Measurements from ENCODE around the gene KIAA0513.

KIAA0513 gene, protein sequence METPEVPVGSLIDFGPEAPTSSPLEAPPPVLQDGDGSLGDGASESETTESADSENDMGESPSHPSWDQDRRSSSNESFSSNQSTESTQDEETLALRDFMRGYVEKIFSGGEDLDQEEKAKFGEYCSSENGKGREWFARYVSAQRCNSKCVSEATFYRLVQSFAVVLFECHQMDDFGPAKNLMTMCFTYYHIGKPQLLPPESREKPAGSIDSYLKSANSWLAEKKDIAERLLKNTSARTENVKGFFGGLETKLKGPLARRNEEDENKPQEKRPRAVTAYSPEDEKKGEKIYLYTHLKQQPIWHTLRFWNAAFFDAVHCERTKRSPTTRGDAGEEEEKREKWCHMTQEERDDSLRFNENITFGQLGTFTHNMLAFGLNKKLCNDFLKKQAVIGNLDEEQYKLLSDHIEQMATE
- total RNA-seq = 19.5 to 162 (median 100) reads per million in 9 experiments

DNA sequence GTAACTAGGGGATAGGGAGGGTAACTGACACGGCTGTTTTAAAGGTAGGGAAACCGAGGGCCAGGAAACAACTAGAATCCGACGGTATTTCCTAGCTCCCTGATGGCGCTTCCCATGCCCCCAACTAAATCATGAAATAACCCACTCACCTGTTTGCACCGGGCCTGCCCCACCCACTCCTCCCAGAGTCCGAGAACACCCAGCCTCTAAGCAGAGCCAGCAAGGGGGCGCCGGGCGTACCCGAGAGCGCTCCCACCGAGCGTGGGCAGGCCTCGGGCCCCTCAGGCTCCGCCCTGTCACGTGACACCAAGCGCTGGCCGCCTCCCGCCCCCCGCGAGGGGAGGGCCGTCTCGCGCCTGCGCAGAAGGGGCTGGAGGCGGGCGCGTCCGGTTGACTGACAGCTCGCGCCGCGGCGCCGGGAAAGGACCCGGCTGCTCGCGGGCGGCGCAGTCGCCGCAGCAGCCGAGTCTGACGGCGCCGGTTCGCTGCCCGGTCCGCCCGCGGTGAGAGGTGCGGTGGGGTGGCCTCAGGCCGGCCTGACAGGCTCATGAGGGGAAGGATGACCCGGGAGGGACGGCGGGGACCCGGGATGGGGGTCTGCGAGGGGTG, at the start of gene KIAA0513:
TSS of gene KIAA0513 (plus strand) at position 447 of the 609 bp plus-strand sequence. CDS start 39,277 bp downstream, outside the sequence.
- H3K4me1 Mint-ChIP-seq (ENCODE audit: low read depth in 2 of 2) = peaks cover 21 to 30% of the 10 kb centered on the region in 2 donors

DNA sequence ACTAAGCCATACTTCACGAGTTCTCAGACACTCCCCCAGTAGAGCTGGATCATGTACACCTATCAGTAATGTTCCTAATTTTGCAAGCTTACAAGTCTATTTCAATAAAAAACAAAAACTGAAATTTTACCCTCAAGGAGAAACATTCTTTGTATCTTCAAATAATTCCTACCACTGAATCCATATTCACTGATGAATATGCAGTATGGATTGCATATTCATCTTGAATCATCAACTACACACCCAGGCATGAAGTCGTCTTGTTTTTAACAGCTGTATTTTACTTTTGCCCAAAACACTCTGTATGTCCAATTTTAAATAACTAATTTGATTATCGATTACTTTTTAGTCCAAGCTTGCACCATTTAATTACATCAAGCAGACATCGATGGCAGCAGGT, 48.1 kb upstream of the KIAA0513 start:
- DNase-seq (no peak), ATAC-seq (replicated peaks) (no peak)
- Mint-ChIP-seq H3K4me1 (ENCODE audit: low read depth in 2 of 2) (peaks cover 0 to 5% of the 10 kb centered on the region in 2 donors), H3K27ac (no peak overlapping the region), H3K27me3 (no peaks in the 10 kb centered on the region), H3K9me3 (no peaks in the 10 kb centered on the region), H3K36me3 (ENCODE audit: insufficient read depth) (peaks cover 75% of the 10 kb centered on the region), H3K4me3 (no peak overlapping the region)

More for the DNA sequence above, at the start of gene KIAA0513:
- ATAC-seq (replicated peaks) (peak; percentile 58), DNase-seq (peak; percentile 96 to 98 (median 97))
- Mint-ChIP-seq H3K27ac (peak within 1 kb of the TSS; percentile 94), H3K27me3 (no peaks in the 10 kb centered on the region), H3K4me3 (peak within 1 kb of the TSS; percentile 92 to 94), H3K9me3 (no peaks in the 10 kb centered on the region), H3K36me3 (ENCODE audit: insufficient read depth) (peaks cover 26% of the 10 kb centered on the region)

DNA sequence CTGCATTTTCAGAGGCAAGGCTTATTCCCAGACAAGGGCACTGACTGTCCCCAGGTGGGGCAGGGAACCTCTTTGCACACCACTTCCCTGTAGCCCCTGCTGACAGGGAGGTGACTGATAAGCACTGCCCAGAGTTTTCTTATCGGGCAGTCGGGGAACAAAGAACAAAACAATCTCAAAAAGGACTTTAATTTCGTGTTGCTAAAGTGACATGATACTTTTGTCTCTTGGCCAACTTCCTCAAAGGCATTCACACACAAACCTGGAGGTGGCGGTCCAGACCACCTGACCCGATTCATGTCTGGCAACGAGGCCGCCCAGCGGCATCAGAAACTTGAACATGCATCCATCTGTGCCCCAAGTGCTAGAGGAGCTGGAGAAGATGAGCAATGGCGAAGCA, 45.2 kb upstream of the KIAA0513 start:
- H3K27me3 Mint-ChIP-seq = no peaks in the 10 kb centered on the region
- H3K9me3 Mint-ChIP-seq = no peaks in the 10 kb centered on the region
- peaks cover 5 to 9% of the 10 kb centered on the region in 2 donors for H3K4me1 Mint-ChIP-seq (ENCODE audit: low read depth in 2 of 2)
- peak overlapping the region in 1 of 2 donors; percentile 17 for H3K4me3 Mint-ChIP-seq
- DNase-seq = no peak
- peak overlapping the region in 1 of 2 donors; percentile 83 for H3K27ac Mint-ChIP-seq
- ATAC-seq (replicated peaks) = no peak
- H3K36me3 Mint-ChIP-seq (ENCODE audit: insufficient read depth) = peaks cover 66% of the 10 kb centered on the region

DNA sequence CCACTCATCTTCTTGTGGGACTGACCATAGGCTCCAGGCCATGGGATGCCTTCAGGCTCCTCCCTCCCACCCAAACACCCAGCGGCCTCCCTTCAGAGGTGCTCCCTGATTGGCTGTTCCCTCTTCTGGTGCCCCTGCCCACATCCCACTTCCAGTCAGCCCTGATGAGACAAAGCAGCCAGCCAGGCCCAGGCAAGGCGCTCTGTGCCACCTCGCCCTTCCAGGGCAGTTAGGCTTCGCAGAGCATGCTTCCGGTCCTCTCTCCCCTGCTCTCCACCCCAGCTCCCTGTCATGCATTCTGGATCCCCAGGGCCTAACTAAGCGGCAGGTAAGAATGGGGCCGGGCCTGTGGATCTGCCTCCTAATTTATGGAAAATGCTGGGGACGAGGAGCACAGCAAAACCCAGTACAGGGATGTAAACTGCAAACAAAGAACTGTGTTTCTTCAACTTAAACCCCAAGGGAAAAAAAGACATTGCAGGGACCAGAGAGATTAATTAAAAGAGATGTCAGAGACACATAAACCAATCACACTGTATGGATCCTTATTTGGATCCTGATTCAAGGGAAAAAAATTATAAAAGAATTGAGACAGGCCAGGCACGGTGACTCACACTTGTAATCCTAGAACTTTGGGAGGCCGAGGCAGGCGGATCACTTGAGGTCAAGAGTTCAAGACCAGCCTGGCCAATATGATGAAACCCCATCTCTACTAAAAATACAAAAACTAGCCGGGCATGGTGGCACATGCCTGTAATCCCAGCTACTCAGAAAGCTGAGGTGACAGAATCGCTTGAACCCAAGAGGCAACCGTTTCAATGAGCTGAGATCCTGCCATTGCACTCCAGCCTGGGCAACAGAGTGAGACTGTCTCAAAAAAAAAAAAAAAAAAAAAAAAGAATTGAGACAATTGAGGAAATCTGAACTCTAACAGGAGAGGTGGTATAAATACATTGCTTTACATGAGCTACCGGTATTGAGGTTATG, 42.2 kb upstream of the KIAA0513 start:
- no peak for ATAC-seq (replicated peaks)
- DNase-seq = no peak
- Mint-ChIP-seq H3K9me3 (no peaks in the 10 kb centered on the region), H3K4me3 (no peak overlapping the region), H3K27me3 (no peaks in the 10 kb centered on the region), H3K36me3 (ENCODE audit: insufficient read depth) (peaks cover 68% of the 10 kb centered on the region), H3K27ac (peak overlapping the region; percentile 22 to 27), H3K4me1 (ENCODE audit: low read depth in 2 of 2) (peaks cover 5 to 12% of the 10 kb centered on the region in 2 donors)

DNA sequence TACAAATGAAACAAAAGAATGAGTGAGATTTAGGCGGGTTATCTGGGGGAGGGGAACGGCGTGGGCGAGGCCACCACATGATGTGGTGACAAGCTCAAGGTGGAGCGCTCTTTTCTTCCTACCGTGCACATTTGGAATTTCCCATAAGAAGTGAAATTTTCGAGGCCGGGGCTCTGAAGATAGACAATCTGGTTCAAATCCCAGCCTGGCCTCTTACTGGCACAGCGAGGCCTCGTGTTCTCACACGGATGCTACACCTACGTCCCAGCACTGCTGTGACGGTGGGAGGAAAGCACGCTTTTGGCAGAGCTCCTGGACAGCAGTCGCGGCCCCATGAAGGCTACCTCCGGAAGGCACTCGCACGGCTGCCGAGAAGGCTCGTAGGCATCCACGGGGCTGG, 41.5 kb upstream of the KIAA0513 start:
- peak overlapping the region; percentile 22 to 27 for H3K27ac Mint-ChIP-seq
- DNase-seq (no peak), ATAC-seq (replicated peaks) (no peak)
- H3K4me1 Mint-ChIP-seq (ENCODE audit: low read depth in 2 of 2) = peaks cover 5 to 12% of the 10 kb centered on the region in 2 donors
- no peaks in the 10 kb centered on the region for H3K9me3 Mint-ChIP-seq
- H3K4me3 Mint-ChIP-seq = no peak overlapping the region
- H3K36me3 Mint-ChIP-seq (ENCODE audit: insufficient read depth) = peaks cover 68% of the 10 kb centered on the region
- H3K27me3 Mint-ChIP-seq = no peaks in the 10 kb centered on the region

DNA sequence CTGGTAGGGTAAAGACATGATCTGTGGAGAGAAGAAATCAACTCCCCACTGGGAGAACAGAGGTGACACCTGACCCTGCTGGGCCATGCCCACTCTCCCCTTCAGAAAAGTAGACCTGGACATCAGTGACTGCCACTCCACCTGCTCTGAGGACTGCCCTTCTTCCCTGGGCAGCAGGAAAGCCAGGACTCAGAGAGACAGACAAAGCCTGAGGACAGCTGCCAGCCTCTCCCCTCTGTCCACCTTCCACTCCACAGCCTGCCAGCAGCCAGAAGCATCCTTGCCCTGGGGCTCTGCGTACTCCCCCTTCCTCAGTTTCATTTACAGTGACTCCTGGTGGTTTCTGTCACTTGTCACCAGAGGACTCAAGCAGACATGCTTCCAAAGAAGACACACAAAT, 40.7 kb upstream of the KIAA0513 start:
- DNase-seq (no peak), ATAC-seq (replicated peaks) (no peak)
- H3K4me3 Mint-ChIP-seq = no peak overlapping the region
- no peaks in the 10 kb centered on the region for H3K9me3 Mint-ChIP-seq
- H3K27me3 Mint-ChIP-seq = no peaks in the 10 kb centered on the region
- peak overlapping the region in 1 of 2 donors; percentile 27 for H3K27ac Mint-ChIP-seq
- peaks cover 70% of the 10 kb centered on the region for H3K36me3 Mint-ChIP-seq (ENCODE audit: insufficient read depth)
- peaks cover 5 to 12% of the 10 kb centered on the region in 2 donors for H3K4me1 Mint-ChIP-seq (ENCODE audit: low read depth in 2 of 2)

DNA sequence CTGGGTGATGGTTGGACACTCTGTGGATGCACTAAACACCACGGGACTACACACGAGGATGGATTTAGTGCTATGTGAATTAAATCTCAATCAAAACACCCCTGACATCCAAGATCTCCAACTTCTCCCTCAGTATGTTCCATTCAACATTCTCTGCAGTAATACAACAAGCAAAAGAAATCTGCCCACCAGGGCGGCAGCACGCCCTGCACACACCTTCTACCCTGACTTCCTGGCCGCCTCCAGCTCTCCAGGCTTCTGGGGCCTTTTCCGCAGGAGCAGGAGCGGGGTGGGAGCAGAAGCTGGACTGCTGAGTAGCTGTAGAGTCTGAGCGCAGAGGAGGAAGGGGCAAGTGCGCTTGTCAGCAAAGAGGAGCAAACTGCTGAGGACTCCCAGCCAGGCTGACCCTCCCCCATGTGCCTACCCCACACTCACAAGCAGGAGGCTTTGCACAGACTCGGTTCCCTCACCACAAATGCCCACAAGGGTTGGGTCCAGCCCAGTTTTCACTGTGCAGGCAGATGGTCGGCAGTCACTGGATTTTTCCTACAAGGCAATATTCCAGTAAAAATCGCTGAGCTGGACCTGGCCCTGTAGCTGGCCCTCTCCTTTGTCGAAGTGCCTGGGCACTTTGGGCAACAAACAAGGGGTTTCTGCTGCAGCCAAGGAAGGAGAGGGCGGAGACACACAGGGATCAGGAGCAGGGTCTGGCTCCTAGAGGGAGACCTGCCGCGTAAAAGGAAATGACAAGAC, 39.1 kb upstream of the KIAA0513 start:
- Mint-ChIP-seq H3K4me3 (no peak overlapping the region), H3K36me3 (ENCODE audit: insufficient read depth) (peaks cover 65% of the 10 kb centered on the region), H3K27me3 (no peaks in the 10 kb centered on the region), H3K9me3 (no peaks in the 10 kb centered on the region), H3K4me1 (ENCODE audit: low read depth in 2 of 2) (peaks cover 0 to 12% of the 10 kb centered on the region in 2 donors), H3K27ac (no peak overlapping the region)
- DNase-seq = no peak
- ATAC-seq (replicated peaks) = no peak

DNA sequence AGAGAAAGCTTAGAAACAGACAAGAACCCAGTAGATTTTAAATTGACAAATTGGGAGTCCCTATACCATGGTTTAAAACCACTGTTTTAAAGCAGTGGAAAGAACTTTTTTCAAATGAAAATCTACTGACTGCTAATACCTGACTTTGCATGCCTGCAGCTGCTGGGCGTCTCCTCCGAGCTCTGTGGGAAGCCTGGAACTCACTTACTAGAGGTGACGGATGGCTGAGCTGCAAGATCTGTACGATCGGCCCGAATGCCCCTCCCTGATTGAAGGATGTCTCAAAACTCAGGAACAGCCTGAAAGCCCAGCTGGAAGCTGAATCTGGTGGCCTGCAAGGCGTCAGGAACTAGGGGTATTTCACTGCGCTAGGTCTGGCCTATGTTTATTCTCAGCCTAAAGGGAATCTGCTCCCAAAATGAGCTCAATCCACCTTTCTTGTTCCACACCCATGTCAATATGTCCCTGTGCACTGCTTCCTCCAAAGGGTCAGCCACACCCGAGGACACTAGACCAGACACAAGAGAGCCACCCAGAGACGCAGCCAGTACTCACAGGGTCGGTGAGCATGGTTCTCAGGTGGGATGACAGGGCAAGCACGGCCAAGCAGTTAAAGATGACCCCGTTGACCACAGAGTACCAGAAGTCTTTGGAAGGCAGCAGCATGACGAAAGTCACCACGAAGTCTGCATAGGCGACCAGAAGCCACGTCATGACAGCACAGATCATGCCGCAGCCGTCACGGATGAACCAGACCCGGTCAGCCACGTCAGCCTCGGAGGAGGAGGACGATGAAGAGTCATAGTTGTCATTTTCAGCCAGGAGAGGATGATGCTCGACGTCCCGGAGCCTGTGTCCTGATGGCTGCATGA, 37.6 kb upstream of the KIAA0513 start:
- Mint-ChIP-seq H3K4me1 (ENCODE audit: low read depth in 2 of 2) (peaks cover 3 to 12% of the 10 kb centered on the region in 2 donors), H3K4me3 (no peak overlapping the region), H3K27ac (no peak overlapping the region), H3K27me3 (no peaks in the 10 kb centered on the region), H3K9me3 (no peaks in the 10 kb centered on the region), H3K36me3 (ENCODE audit: insufficient read depth) (peaks cover 72% of the 10 kb centered on the region)
- DNase-seq = no peak
- ATAC-seq (replicated peaks) = no peak

DNA sequence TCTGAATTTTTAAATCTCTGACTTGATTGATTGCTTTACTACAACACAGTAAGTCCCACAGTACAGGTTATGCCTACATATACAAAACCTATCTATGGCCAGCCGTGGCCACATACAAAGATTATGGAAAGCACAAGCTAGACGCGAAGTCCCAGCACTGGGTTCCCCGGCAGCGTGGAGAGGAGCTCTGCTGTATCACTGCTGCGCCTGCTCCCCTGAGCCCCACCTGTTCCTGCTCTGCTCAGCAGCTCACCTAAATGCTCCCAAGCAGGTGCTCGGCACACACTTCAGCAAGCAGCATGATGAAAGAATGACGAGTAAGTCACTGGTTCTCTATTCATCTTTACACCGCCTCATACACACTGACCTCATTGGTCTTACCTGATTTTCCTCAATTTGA, 36.8 kb upstream of the KIAA0513 start:
- Mint-ChIP-seq H3K27me3 (no peaks in the 10 kb centered on the region), H3K4me1 (ENCODE audit: low read depth in 2 of 2) (peaks cover 5 to 16% of the 10 kb centered on the region in 2 donors)
- no peak for ATAC-seq (replicated peaks)

DNA sequence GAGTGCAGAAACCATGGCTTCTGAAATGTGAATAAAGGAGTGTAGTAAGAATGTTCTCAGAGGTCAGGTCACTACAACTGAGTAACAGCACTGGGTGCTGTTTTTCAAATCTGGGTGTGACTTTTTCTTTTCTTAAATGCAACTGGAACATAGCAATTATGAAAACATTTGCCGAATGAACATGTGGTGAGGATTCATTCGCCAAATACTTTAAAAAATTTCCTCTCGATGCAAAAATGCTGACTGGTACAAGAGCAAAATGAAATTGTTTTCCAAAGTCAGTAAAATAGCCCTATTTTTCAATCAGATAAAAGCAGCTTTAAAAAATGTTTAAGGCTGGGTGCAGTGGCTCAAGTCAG, 34.9 kb upstream of the KIAA0513 start:
- Mint-ChIP-seq H3K27ac (no peak overlapping the region), H3K4me1 (ENCODE audit: low read depth in 2 of 2) (peaks cover 11 to 15% of the 10 kb centered on the region in 2 donors), H3K9me3 (no peaks in the 10 kb centered on the region), H3K27me3 (no peaks in the 10 kb centered on the region), H3K36me3 (ENCODE audit: insufficient read depth) (peaks cover 68% of the 10 kb centered on the region), H3K4me3 (no peak overlapping the region)
- ATAC-seq (replicated peaks) = no peak
- DNase-seq = no peak

More for the DNA sequence above, 36.8 kb upstream of the KIAA0513 start:
- Mint-ChIP-seq H3K4me3 (no peak overlapping the region), H3K36me3 (ENCODE audit: insufficient read depth) (peaks cover 72% of the 10 kb centered on the region), H3K9me3 (no peaks in the 10 kb centered on the region), H3K27ac (no peak overlapping the region)
- DNase-seq = no peak

DNA sequence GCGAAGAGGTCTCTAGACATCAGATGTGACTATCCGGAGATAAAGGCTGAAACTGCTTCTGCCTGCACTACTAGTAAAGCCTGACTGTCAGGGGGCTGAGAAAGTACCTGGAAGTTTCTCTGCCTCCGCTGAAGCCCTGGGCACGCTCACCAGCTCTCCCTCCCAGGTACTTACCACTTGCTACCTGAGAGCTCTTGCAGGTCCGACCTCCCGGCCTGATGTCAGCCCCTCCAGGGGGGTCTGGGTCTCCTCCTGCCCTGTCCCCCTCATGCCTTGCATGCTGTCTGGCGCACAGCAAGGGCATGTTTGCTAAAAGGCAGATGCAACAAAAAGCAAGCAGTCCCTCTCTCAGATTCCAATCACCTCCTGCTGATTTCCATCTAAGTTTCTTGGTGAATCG, 33.7 kb upstream of the KIAA0513 start:
- no peak overlapping the region for H3K4me3 Mint-ChIP-seq
- H3K9me3 Mint-ChIP-seq = no peaks in the 10 kb centered on the region
- H3K36me3 Mint-ChIP-seq (ENCODE audit: insufficient read depth) = peaks cover 61% of the 10 kb centered on the region
- no peak for DNase-seq
- no peak for ATAC-seq (replicated peaks)
- no peaks in the 10 kb centered on the region for H3K27me3 Mint-ChIP-seq
- peaks cover 11 to 20% of the 10 kb centered on the region in 2 donors for H3K4me1 Mint-ChIP-seq (ENCODE audit: low read depth in 2 of 2)
- peak overlapping the region in 1 of 2 donors; percentile 9 for H3K27ac Mint-ChIP-seq

DNA sequence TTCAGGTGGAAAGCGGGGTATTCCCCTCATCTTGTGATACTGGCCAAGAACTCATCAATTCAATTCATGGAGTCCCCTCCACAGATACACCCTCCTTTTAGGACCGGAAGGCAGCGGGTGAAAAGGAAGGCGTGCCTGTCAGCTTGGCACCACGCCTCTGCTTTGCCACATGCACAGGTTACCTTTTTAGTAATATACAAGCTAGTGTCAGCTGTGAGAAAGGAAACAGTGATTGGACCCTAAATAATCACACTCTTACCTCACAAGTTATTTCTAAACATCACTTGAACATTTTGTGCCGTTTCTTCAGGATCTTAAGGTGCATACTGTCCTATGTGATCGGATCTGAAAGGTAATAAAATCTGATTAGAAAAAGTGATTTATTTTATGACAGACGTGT, 31.9 kb upstream of the KIAA0513 start:
- Mint-ChIP-seq H3K27me3 (no peaks in the 10 kb centered on the region), H3K4me3 (no peak overlapping the region), H3K36me3 (ENCODE audit: insufficient read depth) (peaks cover 51% of the 10 kb centered on the region), H3K9me3 (no peaks in the 10 kb centered on the region), H3K27ac (peak overlapping the region in 1 of 2 donors; percentile 86), H3K4me1 (ENCODE audit: low read depth in 2 of 2) (peaks cover 17 to 24% of the 10 kb centered on the region in 2 donors)
- ATAC-seq (replicated peaks) (peak; percentile 88), DNase-seq (peak in 2 of 3 experiments; percentile 10 to 29)

Measured in effector memory CD8-positive, alpha-beta T cell (primary cell).